Bronchial epithelial cell (primary cell): ENCODE data around the gene C14orf93. TPM values are rescaled to one million over a fixed set of nuclear protein-coding genes. Genes with fewer than 3 reads are reported as not detected.
A peak's percentile ranks its signal among the peaks of the same experiment; 100 is the strongest.

Experiments used
- DNase-seq: peaks from one replicate; pipeline ENCODE4 v3.0.0-alpha.2; 2010; ENCODE audit warnings: low read depth
- FAIRE-seq: peaks from 2 replicates; lab custom pipeline; 2011; peaks lifted over from hg19 to GRCh38; lab: Jason Lieb, UNC
- H3K27me3 ChIP-seq: 2 replicates; pipeline ENCODE4 v1.5.1; 2011; ENCODE audit warnings: low read length; ENCODE audit not compliant: control insufficient read depth, insufficient read depth
- H3K36me3 ChIP-seq: 2 replicates; pipeline ENCODE4 v1.5.1; 2011; ENCODE audit warnings: low read length; ENCODE audit not compliant: control insufficient read depth, insufficient read depth
- H3K4me3 ChIP-seq: 2 replicates; pipeline ENCODE4 v1.5.1; 2011; ENCODE audit warnings: mild to moderate bottlenecking, low read depth, low read length, control low read depth
- CTCF ChIP-seq: IDR thresholded peaks from 2 replicates; pipeline ENCODE4 v1.5.1; 2011; ENCODE audit warnings: mild to moderate bottlenecking, moderate library complexity, low read length, control low read depth, inconsistent platforms; ENCODE audit not compliant: insufficient read depth, severe bottlenecking
- total RNA-seq: library from RNA; depleted of rRNA; stranded (reverse); fragments of >200 nt; gene quantifications from 2 replicates; pipeline ENCODE4 v1.2.1, GENCODE V29; 2014

The C14orf93 gene
- total RNA-seq = 6.3 and 7.4 TPM in 2 replicates

GRCh38 chr14:23009939-23010726 is at the start of gene C14orf93:
C14orf93 (minus strand) TSS chr14:23010143; CDS start chr14:22999023, 11,120 bp downstream.
- H3K36me3 ChIP-seq = no peaks in the 10 kb centered on the region
- TF ChIP-seq CTCF = no peak
- H3K4me3 ChIP-seq = peak within 1 kb of the TSS; percentile 49
- peak; percentile 36 for DNase-seq
- H3K27me3 ChIP-seq = no peaks in the 10 kb centered on the region
- no peak for FAIRE-seq

GRCh38 chr14:23058654-23059504 is 48.9 kb upstream of the C14orf93 start:
- no peak for TF ChIP-seq CTCF
- DNase-seq = no peak
- no peak for FAIRE-seq
- H3K36me3 ChIP-seq = peaks cover 23% of the 10 kb centered on the region
- H3K27me3 ChIP-seq = no peaks in the 10 kb centered on the region
- no peak overlapping the region for H3K4me3 ChIP-seq

GRCh38 chr14:23057757-23058653 is 48.1 kb upstream of the C14orf93 start:
- Histone ChIP-seq H3K4me3 (peak overlapping the region; percentile 45), H3K36me3 (peaks cover 17% of the 10 kb centered on the region), H3K27me3 (no peaks in the 10 kb centered on the region)
- no peak for FAIRE-seq
- peak; percentile 95 for TF ChIP-seq CTCF
- peak; percentile 73 for DNase-seq

DNA sequence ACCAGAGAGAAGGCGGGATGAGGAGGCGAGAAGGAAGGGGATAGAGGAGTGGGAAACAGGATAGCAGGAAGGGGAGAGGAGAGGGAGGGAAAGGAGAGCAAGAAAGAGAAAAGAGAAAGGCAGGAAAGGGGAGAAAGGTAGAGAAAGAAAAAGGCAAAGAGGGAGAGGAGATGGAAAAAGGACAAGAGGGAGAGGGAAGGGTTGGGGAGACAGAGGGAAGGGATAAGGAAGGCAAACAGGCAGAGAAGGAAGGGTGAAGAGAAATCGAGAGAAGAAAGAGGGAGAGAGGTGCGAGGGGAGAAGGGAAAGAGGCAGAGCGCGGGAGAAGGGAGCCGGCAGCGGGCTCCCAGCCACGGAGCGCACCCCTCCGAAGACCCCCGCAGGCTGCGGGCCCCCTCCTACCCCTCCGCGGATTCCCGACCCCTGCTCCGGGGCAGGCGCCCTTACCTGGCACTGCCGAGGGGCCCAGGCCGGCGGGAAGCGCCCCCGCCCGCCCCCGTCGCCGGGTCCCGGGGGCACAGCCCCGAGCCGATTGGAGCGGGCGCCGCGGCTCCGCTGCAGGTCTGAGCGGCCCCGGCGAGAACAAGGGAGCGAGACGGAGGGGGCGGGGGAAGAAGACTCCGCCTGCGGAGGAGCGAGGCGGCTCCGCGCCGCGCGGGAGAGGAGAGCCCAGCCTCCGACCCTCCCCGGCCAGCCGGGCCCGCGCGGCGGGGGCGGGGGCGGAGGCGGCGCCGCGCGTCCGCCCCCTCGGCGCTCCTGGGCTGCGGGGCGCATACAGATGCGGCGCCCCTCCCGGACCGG is 47.2 kb upstream of the C14orf93 start, which contains the start of gene CDH24:
CDH24 (minus strand) TSS at position 565 of the 801 bp plus-strand sequence. CDS start 1,787 bp downstream, outside the sequence.
- H3K36me3 ChIP-seq = peaks cover 16% of the 10 kb centered on the region
- H3K27me3 ChIP-seq = no peaks in the 10 kb centered on the region
- no peak for TF ChIP-seq CTCF
- peak within 1 kb of the TSS; percentile 45 for H3K4me3 ChIP-seq
- DNase-seq (peak; percentile 36), FAIRE-seq (no peak)
